Measurements from ENCODE around the gene RDH14.

RDH14 gene

GRCh38 chr2:18522484-18523146 lies 37.8 kb downstream of the RDH14 start:
- no peak for DNase-seq (ENCODE audit: low read depth in 2 of 2)

GRCh38 chr2:18520451-18521425 lies 39.7 kb downstream of the RDH14 start:
- peak; percentile 31 to 65 for DNase-seq (ENCODE audit: low read depth in 2 of 2)

- no peak for DNase-seq (ENCODE audit: low read depth in 2 of 2)
Measured at GRCh38 chr2:18519914-18520450, 40.5 kb downstream of the RDH14 start.

- no peak for DNase-seq (ENCODE audit: low read depth in 2 of 2)
Measured at GRCh38 chr2:18518116-18519111, 42.0 kb downstream of the RDH14 start.

- no peak for DNase-seq (ENCODE audit: low read depth in 2 of 2)
Measured at GRCh38 chr2:18517386-18517785, 43.1 kb downstream of the RDH14 start.

- no peak for DNase-seq (ENCODE audit: low read depth in 2 of 2)
Measured at GRCh38 chr2:18516112-18516511, 44.3 kb downstream of the RDH14 start.

- DNase-seq (ENCODE audit: low read depth in 2 of 2), result no peak
Measured at GRCh38 chr2:18514526-18515461, 45.7 kb downstream of the RDH14 start.

GRCh38 chr2:18510775-18511174 lies 49.7 kb downstream of the RDH14 start:
- no peak for DNase-seq (ENCODE audit: low read depth in 2 of 2)

- no peak for DNase-seq (ENCODE audit: low read depth in 2 of 2)
Measured at GRCh38 chr2:18506883-18507509, 53.5 kb downstream of the RDH14 start.

- DNase-seq (ENCODE audit: low read depth in 2 of 2), result no peak
Measured at GRCh38 chr2:18505703-18506341, 54.6 kb downstream of the RDH14 start.
